Breast epithelium (tissue), 4 donors: ENCODE results near the gene JAM2. TPM values are rescaled to one million over a fixed set of nuclear protein-coding genes. Genes with fewer than 3 reads are reported as not detected.

Source experiments
- DNase-seq, 2 donors: peaks; one replicate each; pipeline ENCODE4 v3.0.0-alpha.2; 2019; ENCODE audit warnings: low spot score in 2 of 2
- H3K27ac ChIP-seq, 2 donors: fragments of 200-600 bp; sonication (generic) in 1 of 2; one replicate each; pipeline ENCODE4 v1.5.1; 2016 to 2019; ENCODE audit warnings: mild to moderate bottlenecking in 1 of 2
- H3K27me3 ChIP-seq, 2 donors: fragments of 200-600 bp; sonication (generic) in 1 of 2; one replicate each; pipeline versions ENCODE4 v1.5.1 to v1.6.0; 2017 to 2019; ENCODE audit warnings: control low read depth in 1 of 2, mild to moderate bottlenecking in 1 of 2
- H3K36me3 ChIP-seq: fragments of 200-600 bp; one replicate; pipeline ENCODE4 v1.5.1; 2019
- H3K4me1 ChIP-seq, 2 donors: fragments of 200-600 bp; sonication (generic); one replicate each; pipeline ENCODE4 v1.5.1; 2016 to 2019; ENCODE audit warnings: control low read depth in 1 of 2
- H3K4me3 ChIP-seq, 3 donors: fragments of 200-600 bp; sonication (generic); 1 replicate in 2 of 3; 2 replicates in 1 of 3; pipeline ENCODE4 v1.5.1; 2016 to 2019; ENCODE audit warnings: mild to moderate bottlenecking in 3 of 3, moderate library complexity in 2 of 3
- H3K9me3 ChIP-seq, 2 donors: fragments of 200-600 bp; sonication (generic) in 1 of 2; one replicate each; pipeline ENCODE4 v1.5.1; 2016 to 2019; ENCODE audit warnings: control low read depth in 1 of 2
- CTCF ChIP-seq, 3 donors: fragments of 450-650 bp; IDR thresholded peaks; one replicate each; pipeline ENCODE4 v1.5.1; 2016 to 2017; ENCODE audit warnings: antibody characterized with exemption in 3 of 3, mild to moderate bottlenecking in 3 of 3, moderate library complexity in 3 of 3
- POLR2A ChIP-seq: fragments of 450-650 bp; IDR thresholded peaks from one replicate; pipeline ENCODE4 v1.6.1; 2016; ENCODE audit warnings: antibody characterized with exemption, mild to moderate bottlenecking, moderate library complexity
- POLR2AphosphoS5 ChIP-seq, 3 donors: sonication (generic); formaldehyde crosslinking; IDR thresholded peaks; one replicate each; pipeline ENCODE4 v1.6.1; 2017; ENCODE audit warnings: antibody characterized with exemption in 3 of 3
- intact Hi-C: fragments of 100-400 bp; cut with DNase I; formaldehyde crosslinking; loops from one replicate; pipeline ENCODE4 v1.15.1; 2023; ENCODE audit warnings: low total_unique reads
- total RNA-seq, 3 donors: library from RNA; depleted of rRNA; stranded (reverse); fragments of >200 nt; gene quantifications; one replicate each; pipeline ENCODE4 v1.1.0, GENCODE V29; 2016

JAM2 gene
- total RNA-seq, 3 donors from 2014 or later = 7.8 to 16.1 (median 11.9) TPM

DNA sequence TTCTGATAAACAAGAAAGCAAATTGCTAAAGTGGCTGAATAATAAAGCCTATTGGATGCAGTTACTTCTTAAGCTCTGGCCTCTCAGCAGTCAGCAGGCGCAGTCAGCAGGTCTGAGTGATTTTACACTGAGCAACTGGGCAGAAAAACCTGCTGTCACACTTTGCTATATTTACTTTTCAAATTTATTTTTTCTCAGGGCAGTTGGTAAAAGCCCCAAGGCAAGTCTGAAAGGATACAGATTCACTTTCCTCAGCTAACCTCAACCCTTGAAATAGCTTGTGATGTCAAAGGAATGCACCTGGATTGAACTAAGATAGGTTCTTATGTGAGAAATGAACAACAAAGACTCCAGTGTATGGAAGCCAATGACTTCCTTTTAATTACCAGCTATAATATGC lies 61.7 kb downstream of the JAM2 start:
- no peaks in the 10 kb centered on the region for H3K36me3 ChIP-seq
- DNase-seq = no peak
- H3K4me3 ChIP-seq = no peak overlapping the region
- TF ChIP-seq CTCF (IDR thresholded peaks at IDR 0.05) (no peak), POLR2AphosphoS5 (IDR thresholded peaks at IDR 0.05) (no peak), POLR2A (no peak)
- intact Hi-C loops = loop anchor here (10.0 kb wide), 1 partner anchor 96 kb away; the partner anchor contains the start of gene MRPL39
- H3K9me3 ChIP-seq = no peaks in the 10 kb centered on the region
- no peaks in the 10 kb centered on the region for H3K27me3 ChIP-seq
- peak overlapping the region; percentile 14 to 71 for H3K27ac ChIP-seq
- H3K4me1 ChIP-seq = no peaks in the 10 kb centered on the region

DNA sequence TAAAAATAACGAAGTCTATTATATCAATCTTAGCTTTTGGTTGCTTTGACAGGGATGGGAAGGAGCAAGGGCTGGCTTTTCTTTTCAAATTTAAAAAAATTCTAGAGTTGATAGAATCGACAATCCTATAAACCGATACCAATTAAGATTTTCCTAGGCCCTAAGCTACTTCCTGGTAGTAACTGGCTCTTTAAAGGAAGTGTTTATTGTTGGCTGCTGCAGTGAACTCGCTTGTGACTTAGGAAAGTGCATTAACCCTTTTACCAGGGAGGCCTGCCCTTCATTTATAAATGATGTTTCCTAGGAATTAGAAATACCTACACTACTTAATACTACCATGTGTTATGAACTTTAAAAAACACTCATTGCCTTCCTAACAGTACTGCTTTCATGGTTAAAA lies 62.5 kb downstream of the JAM2 start:
- TF ChIP-seq POLR2A = no peak
- no peak for TF ChIP-seq POLR2AphosphoS5 (IDR thresholded peaks at IDR 0.05)
- no peak for TF ChIP-seq CTCF (IDR thresholded peaks at IDR 0.05)
- Histone ChIP-seq H3K4me1 (no peaks in the 10 kb centered on the region), H3K27ac (peak overlapping the region in 1 of 2 donors; percentile 71)

DNA sequence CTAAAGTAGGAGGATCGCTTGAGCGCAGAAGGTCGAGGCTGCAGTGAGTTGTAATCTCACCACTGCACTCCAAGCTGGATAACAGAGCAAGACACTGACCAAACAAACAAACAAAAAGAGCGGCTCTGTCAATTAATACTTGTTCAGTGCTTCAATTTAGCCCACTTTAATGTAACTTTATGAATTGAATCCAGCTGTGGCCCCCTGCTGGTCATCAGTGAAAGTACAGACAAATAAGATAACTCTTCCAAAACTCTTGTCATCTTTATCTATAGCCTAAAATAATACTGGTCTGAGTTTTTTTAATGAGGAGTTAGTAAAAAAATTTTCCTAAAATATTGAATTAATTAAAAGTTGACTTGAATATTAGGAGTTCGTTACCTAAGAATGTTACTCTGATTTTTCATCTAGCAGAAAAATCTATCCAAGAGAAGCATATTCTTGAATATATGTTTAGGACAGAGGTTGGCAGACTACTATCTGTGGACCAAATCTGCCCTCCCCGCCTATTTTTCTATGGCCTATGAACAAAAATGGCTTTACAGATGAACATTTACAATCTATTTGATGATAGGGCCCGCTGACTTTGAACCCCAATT lies 69.5 kb downstream of the JAM2 start:
- TF ChIP-seq CTCF (IDR thresholded peaks at IDR 0.05) = peak; percentile 67 to 78 (median 70)
- no peak for TF ChIP-seq POLR2A
- H3K27me3 ChIP-seq = no peaks in the 10 kb centered on the region
- H3K4me1 ChIP-seq = no peaks in the 10 kb centered on the region
- no peak for DNase-seq
- no peak overlapping the region for H3K27ac ChIP-seq
- H3K36me3 ChIP-seq = peaks cover 5% of the 10 kb centered on the region
- H3K9me3 ChIP-seq = no peaks in the 10 kb centered on the region
- no peak overlapping the region for H3K4me3 ChIP-seq
- intact Hi-C loops = loop anchor here (10.0 kb wide), 1 partner anchor 104 kb away; the partner anchor contains the start of gene MRPL39

More for the DNA sequence above, 62.5 kb downstream of the JAM2 start:
- Histone ChIP-seq H3K27me3 (no peaks in the 10 kb centered on the region), H3K9me3 (no peaks in the 10 kb centered on the region), H3K36me3 (no peaks in the 10 kb centered on the region), H3K4me3 (no peak overlapping the region)
- DNase-seq = no peak
- intact Hi-C loops = loop anchor here (10.0 kb wide), 1 partner anchor 97 kb away; the partner anchor contains the start of gene MRPL39

DNA sequence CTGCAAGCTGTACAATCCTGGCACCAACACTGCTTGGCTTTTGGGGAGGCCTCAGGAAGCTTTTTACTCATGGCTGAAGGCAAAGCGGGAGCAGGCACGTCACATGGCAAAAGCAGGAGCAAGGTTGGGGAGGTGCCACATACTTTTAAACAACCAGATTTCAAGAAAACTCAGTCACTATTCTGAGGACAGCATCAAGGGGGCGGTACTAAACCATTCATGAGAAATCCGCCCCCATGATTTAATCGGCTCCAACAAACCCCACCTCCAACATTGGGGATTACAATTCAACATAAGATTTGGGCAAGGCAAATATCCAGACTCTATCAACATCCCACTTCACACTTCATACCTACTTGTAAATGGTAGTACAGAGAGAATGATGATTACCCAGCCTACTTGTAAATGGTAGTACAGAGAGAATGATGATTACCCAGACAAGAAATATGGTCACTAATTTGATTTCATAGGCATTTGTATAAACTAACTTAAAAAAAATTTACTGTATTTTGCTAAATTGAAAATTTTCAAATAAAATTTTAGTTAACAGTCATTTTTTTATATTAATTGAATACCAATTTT lies 70.7 kb downstream of the JAM2 start:
- no peaks in the 10 kb centered on the region for H3K9me3 ChIP-seq

More for the DNA sequence above, 70.7 kb downstream of the JAM2 start:
- Histone ChIP-seq H3K27me3 (no peaks in the 10 kb centered on the region), H3K4me3 (no peak overlapping the region), H3K36me3 (peaks cover 5% of the 10 kb centered on the region), H3K27ac (no peak overlapping the region), H3K4me1 (no peaks in the 10 kb centered on the region)
- intact Hi-C loops = loop anchor here (10.0 kb wide), 1 partner anchor 105 kb away; the partner anchor contains the start of gene MRPL39
- DNase-seq = no peak
- no peak for TF ChIP-seq POLR2AphosphoS5 (IDR thresholded peaks at IDR 0.05)
- TF ChIP-seq POLR2A = no peak
- TF ChIP-seq CTCF (IDR thresholded peaks at IDR 0.05) = no peak
